Middle frontal gyrus (tissue), 1 donor: ENCODE data around the gene PAPPA2.

Experiments
- DNase-seq: peaks from one replicate; pipeline ENCODE4 v3.0.0-alpha.2; 2015; ENCODE audit warnings: low spot score; ENCODE audit errors: extremely low spot score

PAPPA2 gene

DNA sequence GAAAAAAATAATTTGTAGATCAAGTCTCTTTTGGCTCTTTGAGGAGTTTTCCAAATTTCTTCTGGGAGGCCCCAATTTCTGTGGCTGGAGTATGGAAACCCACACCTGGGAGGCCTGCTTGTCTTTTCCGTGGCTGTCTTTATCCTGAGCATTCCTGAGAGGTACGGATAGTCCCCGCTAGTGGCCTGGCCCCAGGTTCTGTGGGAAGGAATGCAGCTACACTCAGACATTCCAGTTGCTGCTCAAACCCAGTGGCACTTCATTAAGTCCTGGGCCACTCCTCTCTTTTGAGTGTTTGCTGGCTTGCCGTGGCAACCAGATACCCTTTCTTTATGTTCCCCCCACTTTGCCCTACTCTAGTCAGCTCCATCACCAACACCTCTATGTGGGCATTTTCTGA is 391.1 kb downstream of the PAPPA2 start:
- no peak for DNase-seq

GRCh38 chr1:176854758-176855745 is 392.1 kb downstream of the PAPPA2 start:
- DNase-seq: no peak

GRCh38 chr1:176857632-176858031 is 394.7 kb downstream of the PAPPA2 start:
- DNase-seq: no peak

DNA sequence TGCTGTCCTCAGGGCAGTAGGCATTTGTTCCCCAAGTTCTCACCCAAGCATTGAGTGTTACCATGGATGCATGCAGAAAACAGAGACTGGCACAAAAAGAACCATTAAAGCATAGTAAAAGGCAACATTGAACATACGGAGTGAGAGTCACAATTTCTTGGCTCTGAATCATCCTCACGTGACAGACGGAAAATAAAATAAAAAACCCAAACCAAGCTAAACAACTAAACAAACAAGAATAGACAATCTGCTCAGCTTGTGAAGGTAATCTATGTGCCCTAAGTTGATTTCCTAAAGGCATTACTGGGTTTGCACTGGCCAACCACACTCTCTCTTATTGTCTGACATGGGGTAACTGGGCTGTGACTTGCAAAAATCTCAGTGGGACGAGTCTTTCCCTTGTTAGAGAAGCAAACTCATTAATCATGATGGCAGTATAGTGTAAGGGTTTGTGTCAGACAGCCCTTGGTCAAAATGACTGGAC is 395.5 kb downstream of the PAPPA2 start:
- no peak for DNase-seq

GRCh38 chr1:176863613-176864012 is 400.6 kb downstream of the PAPPA2 start:
- DNase-seq: no peak

DNA sequence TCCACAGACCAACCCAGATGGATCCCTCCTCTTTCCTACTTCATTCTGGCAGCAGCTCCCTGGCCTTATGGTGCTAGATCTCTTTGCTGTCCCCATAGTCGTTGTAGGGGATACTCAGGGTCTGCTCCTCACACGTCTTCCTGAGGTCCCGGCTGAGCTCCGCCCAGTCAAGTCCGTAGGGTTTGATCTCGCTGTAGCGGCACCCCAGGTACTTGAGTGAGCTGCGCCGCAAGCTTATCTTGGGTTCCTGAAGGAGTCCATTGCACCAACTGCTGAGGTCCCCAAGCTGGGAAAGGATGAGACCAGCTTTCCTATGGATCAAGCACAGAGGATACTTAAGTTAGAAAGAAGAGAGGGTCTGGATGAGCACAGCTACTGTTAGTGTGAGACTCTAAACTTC is 401.2 kb downstream of the PAPPA2 start:
- no peak for DNase-seq

DNA sequence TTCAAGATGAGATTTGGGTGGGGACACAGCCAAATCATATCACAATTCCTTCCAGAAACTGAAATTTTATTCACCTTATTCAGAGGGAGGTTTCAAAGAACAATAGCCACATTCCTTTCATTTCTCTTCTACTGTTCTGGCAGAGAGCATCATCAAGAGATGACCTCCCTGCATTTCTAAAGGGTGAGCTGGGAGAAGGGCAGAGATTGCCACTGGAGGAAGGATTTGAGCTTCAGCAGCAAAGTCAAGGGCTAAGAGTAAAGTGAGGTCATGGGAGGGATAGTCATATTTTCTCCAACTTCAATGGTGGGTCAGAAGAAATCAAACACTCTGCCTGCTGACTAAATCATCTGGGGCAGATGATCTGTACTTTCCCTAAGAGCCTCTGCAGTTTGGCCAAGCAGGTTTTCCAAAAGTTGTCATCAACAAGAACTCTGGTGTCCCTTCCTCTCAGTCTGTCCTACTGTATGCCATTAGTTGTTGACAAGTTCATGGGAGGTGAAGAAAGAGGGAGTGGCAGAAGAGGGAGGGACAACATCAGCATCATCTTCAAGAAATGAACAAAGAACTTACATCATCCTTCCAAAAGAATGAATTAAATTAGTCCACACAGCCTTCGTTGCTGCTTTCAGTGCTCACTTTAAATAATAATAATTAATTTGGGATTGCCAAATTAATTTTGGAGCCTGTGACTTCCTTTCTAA is 403.2 kb downstream of the PAPPA2 start:
- no peak for DNase-seq

DNA sequence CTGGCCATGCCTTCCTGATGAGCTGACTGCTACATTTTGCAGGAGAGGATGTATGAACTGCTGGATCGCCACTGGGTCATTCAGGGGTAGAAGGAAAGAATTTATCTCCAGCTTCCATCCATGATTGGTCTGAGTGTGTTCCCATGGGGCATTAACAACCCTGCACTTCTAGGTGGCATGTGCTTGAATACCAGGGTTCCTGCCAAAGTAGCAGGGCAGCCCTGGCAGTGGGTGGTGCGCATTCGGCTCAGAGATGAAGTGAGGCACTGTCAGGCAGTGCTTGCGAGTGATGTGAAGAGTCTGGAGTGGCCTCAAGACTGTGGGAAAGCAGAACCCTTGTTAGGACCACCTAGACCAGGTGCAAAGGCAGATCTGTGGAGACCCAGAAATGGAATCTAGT is 406.6 kb downstream of the PAPPA2 start:
- DNase-seq: no peak

- no peak for DNase-seq
These were observed 414.1 kb downstream of the PAPPA2 start for GRCh38 chr1:176876966-176877515.

DNA sequence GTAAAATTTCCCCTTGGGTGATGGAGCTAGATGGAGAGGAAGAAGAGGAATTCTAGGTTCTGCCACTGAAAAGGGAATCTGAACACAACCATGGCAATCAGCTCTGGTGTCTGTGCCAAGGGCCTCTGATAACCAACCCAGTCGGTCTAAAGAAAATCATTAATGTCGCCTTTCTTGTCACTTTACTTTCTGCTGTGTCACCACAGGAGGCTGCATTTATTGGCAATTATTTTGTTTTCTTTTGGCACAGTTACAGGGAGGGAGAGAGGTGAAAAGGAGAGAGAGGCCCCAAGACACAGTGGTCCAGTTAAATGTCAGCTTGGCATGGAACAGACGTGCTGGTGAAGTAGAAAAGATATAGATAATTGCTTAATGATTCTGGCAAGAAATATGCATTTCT is 414.6 kb downstream of the PAPPA2 start:
- DNase-seq: no peak

GRCh38 chr1:176878750-176879536 is 416.0 kb downstream of the PAPPA2 start:
- DNase-seq: no peak

GRCh38 chr1:176879784-176880620 is 417.0 kb downstream of the PAPPA2 start:
- no peak for DNase-seq

DNA sequence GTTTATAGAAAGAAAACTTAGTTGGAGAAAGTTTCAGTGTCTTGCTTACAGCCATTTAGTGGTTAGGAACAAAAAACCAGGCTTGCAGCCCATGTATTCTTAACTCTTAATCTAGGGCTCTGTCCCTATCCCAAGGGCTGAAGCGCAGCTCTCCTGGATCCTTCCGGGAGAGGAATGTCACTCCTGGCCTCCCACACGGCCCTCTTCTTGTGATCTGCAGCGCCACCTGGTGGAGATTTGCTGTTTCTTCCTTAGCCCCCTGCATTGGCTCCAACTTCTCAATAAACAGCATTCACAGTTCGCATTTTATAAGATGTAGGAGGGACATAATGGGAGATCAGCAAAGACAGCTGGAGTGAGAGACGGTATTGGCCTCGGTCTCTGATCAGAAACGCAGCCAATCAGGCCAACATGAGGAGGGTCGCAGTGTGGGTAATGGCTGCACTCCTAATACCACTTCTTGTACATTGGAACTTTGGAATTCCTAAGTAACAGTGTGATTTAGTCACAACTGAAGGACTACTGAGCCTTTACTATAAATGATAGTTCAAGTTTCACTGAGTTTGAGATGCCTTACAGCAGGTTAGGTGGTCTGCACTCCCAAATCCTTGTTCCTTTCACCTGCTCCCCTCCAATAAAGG is 418.1 kb downstream of the PAPPA2 start:
- peak; percentile 61 for DNase-seq

- DNase-seq: no peak
These were observed 421.3 kb downstream of the PAPPA2 start for GRCh38 chr1:176884286-176884685.

DNA sequence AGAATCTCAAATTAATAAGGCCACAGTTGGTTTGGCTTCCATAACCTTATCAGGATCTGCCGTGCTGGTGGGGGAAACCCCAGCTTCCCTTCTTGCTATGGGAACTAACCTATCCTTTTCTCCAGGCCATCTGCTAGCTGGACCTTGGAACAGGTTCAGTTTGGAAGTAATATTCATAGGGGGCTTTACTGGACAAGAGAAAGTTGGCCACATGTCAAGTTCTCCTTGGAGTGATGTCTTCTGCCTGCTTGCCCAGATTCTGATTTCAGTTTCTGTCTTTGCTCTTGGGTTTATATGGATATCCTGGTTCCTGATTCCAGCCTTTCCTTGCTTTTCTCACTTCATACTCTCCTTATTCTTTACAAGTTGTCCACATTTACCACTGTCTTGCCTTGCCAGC is 421.9 kb downstream of the PAPPA2 start:
- no peak for DNase-seq

DNA sequence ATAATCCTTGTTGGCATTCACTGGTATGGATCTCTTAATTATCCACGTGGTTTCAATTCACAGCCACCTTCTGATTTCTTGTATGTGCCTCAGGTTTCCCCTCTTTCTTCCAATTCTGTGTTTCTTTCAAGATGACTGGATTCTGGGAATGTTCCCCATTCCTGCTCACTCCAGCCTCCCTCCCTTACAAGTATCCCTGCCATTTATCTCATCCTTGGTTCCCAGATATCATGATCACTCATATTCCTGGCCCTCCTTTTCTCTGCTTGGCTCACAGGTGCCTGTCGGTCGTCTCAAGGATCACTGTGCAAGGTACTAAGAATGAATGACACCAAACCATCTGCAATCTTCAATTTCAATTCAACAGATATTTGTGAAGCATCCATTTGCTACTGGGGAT is 422.4 kb downstream of the PAPPA2 start:
- DNase-seq: no peak

DNA sequence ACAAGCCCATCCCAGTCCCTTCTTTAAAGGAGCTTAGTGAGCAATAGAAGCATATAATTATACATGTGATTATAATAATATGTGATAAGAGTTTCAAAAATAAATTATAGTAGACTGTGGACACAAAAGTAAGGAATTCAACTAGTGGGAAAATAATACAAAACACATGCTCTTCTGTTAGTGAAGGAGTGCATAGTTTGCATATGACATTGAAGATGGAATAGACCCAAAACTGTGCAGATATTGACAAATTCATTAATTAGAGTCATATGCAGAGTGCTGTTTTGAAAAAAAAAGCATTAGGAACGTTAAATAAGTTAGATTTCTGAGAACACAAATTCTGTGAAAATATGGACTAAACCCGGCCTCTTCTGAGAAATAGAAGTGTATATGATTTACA is 422.8 kb downstream of the PAPPA2 start:
- DNase-seq: no peak

GRCh38 chr1:176888471-176889032 is 425.6 kb downstream of the PAPPA2 start:
- DNase-seq: no peak

- no peak for DNase-seq
These were observed 430.8 kb downstream of the PAPPA2 start for GRCh38 chr1:176893625-176894352.
